ENCODE measurements around the gene ZCCHC24. TPM values are rescaled to one million over a fixed set of nuclear protein-coding genes. Genes with fewer than 3 reads are reported as not detected.

The ZCCHC24 gene
- total and polyA plus RNA-seq, 11 donors, result 18.7 to 122 (median 49.6) TPM

- TF ChIP-seq CTCF (IDR thresholded peaks at IDR 0.05), result no peak
- no peak for TF ChIP-seq POLR2A (IDR thresholded peaks at IDR 0.05)
- WGBS, 4 donors, result 85 to 88% (median 86%) methylated on average over 4 to 5 of the region's 5 CpGs
- H3K4me3 ChIP-seq, result no peak overlapping the region
- no peaks in the 10 kb centered on the region for H3K9me3 ChIP-seq
- no peaks in the 10 kb centered on the region for H3K27me3 ChIP-seq
- H3K27ac ChIP-seq, result no peak overlapping the region
- H3K36me3 ChIP-seq, result no peaks in the 10 kb centered on the region
- DNase-seq (no peak), ATAC-seq (no peak)
- intact Hi-C loops (cut with DNase I), result no loop called here
- H3K4me1 ChIP-seq, result peaks cover 0 to 10% (median under 1%) of the 10 kb centered on the region in 12 donors
Measured at GRCh38 chr10:79473496-79474095, 28.2 kb upstream of the ZCCHC24 start.

GRCh38 chr10:79472951-79473350 lies 27.5 kb upstream of the ZCCHC24 start:
- Histone ChIP-seq H3K27me3 (no peaks in the 10 kb centered on the region), H3K4me3 (no peak overlapping the region), H3K9me3 (no peaks in the 10 kb centered on the region), H3K36me3 (no peaks in the 10 kb centered on the region), H3K4me1 (peaks cover 0 to 16% (median 6%) of the 10 kb centered on the region in 12 donors), H3K27ac (no peak overlapping the region)
- intact Hi-C loops (cut with DNase I), result no loop called here
- TF ChIP-seq POLR2A (IDR thresholded peaks at IDR 0.05) (no peak), CTCF (IDR thresholded peaks at IDR 0.05) (no peak)
- DNase-seq (no peak), ATAC-seq (no peak)
- 70 to 78% (median 74%) methylated on average over 5 of the region's 5 CpGs for WGBS, 4 donors

- ATAC-seq (no peak), DNase-seq (no peak)
- no peaks in the 10 kb centered on the region for H3K36me3 ChIP-seq
- no peaks in the 10 kb centered on the region for H3K27me3 ChIP-seq
- no peak overlapping the region for H3K4me3 ChIP-seq
- peaks cover 0 to 21% (median 10%) of the 10 kb centered on the region in 12 donors for H3K4me1 ChIP-seq
- no peaks in the 10 kb centered on the region for H3K9me3 ChIP-seq
- WGBS, 4 donors, result 91 to 97% (median 96%) methylated on average over 7 of the region's 7 CpGs
- intact Hi-C loops (cut with DNase I), result no loop called here
- H3K27ac ChIP-seq, result no peak overlapping the region
- TF ChIP-seq POLR2A (IDR thresholded peaks at IDR 0.05), result no peak
- no peak for TF ChIP-seq CTCF (IDR thresholded peaks at IDR 0.05)
Measured at GRCh38 chr10:79472449-79472848, 27.0 kb upstream of the ZCCHC24 start.

- intact Hi-C loops (cut with DNase I), result no loop called here
Measured at GRCh38 chr10:79471776-79472175, 26.4 kb upstream of the ZCCHC24 start.

More at GRCh38 chr10:79471776-79472175, 26.4 kb upstream of the ZCCHC24 start:
- Histone ChIP-seq H3K4me1 (peaks cover 0 to 26% (median 11%) of the 10 kb centered on the region in 12 donors), H3K27me3 (no peaks in the 10 kb centered on the region), H3K4me3 (no peak overlapping the region), H3K27ac (no peak overlapping the region), H3K36me3 (no peaks in the 10 kb centered on the region), H3K9me3 (no peaks in the 10 kb centered on the region)
- ATAC-seq, result no peak
- no peak for DNase-seq
- WGBS, 4 donors, result 95 to 100% (median 97%) methylated on average over 4 of the region's 4 CpGs
- no peak for TF ChIP-seq CTCF (IDR thresholded peaks at IDR 0.05)
- no peak for TF ChIP-seq POLR2A (IDR thresholded peaks at IDR 0.05)
